GM19351 (cell line): ENCODE measurements around the gene MCAM.

Experiments used
- ATAC-seq: cut with Tn5 transposase; IDR thresholded peaks from one replicate; pipeline ENCODE4 v1.9.1; 2021; ENCODE audit warnings: mild to moderate bottlenecking, moderate library complexity; ENCODE audit not compliant: unreplicated experiment

The MCAM gene

DNA sequence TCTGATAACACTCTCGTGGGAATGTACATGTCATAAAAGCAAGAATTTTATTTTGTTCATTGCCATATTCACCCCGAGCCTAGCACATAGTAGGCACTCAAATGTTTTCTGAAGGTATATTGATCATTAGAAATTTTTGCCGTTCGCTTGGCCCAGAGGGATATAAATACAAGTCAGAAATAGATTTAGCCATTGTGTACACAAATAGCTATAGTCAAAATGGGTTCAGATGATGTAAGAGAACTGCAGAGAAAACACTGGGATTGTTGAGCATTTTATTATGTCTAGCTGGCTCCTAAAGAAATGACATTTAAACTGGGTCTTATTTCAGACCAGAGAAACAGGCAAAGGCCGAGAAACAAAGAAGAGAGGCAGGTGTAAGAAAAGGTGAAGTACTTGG lies 49.3 kb downstream of the MCAM start:
- ATAC-seq: no peak

DNA sequence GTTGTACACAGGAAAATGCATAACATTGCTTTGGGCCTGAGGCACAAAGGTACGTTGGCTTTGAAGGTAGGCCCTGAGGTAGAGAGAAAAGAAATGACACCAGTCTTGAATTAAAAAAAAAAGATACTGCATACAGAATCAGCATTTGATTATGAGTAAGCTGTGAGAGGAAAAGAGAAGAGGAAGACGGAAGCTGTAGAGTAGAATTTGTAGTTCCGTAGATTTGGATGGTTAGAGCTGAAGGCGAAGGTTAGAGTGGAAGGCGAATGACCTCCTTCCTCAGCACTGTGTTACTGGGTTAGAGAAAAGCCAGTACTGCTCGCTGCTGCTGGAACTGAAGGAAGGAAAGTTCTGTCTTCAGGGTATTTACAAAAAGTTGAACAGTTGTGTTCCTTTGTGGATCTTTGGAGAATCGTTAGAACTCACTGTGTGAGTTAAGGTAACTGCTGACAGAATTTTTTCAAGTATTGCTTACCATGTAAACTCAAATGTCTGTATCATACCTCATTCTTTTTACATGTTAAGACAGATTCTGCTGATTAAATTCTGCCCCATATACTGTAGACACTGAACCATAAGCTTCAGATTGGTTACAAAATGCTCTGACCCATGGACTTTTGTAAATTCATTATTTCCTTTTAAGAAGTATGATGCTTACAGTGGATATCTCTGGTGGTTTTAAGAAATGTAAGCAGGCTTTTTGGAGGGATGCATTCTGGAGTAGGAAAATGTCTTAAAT lies 50.2 kb downstream of the MCAM start:
- no peak for ATAC-seq

GRCh38 chr11:119266063-119266462 lies 50.9 kb downstream of the MCAM start:
- ATAC-seq: no peak

DNA sequence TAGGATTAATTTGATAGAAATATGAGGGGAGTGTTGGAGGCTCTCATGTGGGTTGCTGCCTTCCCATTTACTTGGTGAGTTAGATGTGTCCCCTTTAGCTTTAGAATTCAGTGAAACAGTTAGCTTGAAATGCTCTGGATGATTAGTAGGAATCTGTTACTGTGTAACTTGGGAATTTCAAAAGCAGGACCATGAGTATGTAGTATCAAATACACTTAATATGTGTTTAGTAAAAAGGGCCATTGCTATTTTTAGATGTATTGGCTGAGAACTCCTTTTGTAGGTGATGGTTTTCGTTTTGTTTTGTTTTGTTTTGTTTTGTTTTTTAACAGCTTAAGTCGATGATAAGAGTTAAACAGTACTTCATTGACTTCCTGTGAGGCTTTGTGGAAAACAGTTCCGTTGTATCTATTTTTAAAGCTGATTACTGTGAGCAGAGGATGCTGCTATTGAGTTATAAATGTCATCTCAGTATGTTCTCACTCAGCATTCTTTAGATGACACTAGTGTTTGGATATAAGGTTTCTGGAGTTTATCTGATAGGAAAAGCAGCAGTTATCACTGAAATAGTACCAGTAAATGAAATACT lies 53.5 kb downstream of the MCAM start:
- no peak for ATAC-seq

DNA sequence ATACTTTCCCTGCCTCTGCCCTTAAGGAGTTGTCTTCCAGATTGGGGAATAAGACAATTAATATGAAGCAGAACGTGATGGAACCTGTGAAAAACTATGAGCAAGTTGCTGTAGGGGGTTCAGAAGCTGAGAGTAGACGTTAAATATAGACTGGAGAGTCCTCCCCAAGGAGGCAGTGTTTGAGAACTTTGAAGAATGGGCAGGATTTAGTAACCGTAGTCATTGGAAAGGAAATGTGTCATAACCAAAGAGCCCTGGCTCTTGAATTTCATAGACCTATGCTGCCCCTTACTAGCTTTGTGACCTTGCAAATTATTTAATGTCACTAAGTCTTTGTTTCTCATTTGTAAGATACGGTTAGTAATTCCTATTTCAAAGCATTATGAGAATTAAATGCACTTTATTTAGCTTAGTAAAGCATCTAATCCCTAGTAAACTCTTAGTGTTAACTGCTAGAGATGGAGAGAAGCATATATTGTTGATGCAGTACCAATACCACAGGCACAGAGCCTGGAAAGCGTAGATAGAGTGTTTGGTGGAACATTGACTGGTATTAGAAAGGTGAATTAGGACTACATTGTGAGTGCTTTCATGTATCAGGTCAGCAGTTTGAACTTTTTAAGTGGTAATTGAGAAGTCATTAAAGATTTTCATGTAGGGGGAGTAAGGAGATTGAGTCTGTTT lies 54.1 kb downstream of the MCAM start:
- ATAC-seq: peak; percentile 34

GRCh38 chr11:119258983-119259382 lies 57.9 kb downstream of the MCAM start:
- ATAC-seq: no peak
